ACC112 (cell line): ENCODE data around the gene GSTA3.
"Not testable (repeated sequence)": the region's sequence is repeated elsewhere in the genome, so short reads cannot be mapped to it uniquely, and the experiment has no call there.

Experiments
- H2AFZ ChIP-seq: fragments of 200-600 bp; sonication (generic); one replicate; pipeline ENCODE4 v1.6.0; 2017; ENCODE audit warnings: antibody characterized with exemption, low read length; ENCODE audit not compliant: unreplicated experiment
- H3K27ac ChIP-seq: fragments of 200-600 bp; sonication (generic); 2 replicates; pipeline ENCODE4 v1.5.1; 2014; ENCODE audit warnings: low read depth, mild to moderate bottlenecking, antibody characterized with exemption, low read length, moderate library complexity
- H3K27me3 ChIP-seq: fragments of 200-600 bp; sonication (generic); 2 replicates; pipeline ENCODE4 v1.6.1; 2014; ENCODE audit warnings: mild to moderate bottlenecking, antibody characterized with exemption, low read length, moderate library complexity, mixed read lengths; ENCODE audit not compliant: insufficient read depth
- H3K36me3 ChIP-seq: fragments of 200-600 bp; sonication (generic); 2 replicates; pipeline ENCODE4 v1.6.1; 2016; ENCODE audit warnings: mild to moderate bottlenecking, antibody characterized with exemption, low read length, moderate library complexity, mixed read lengths; ENCODE audit not compliant: insufficient read depth
- H3K4me1 ChIP-seq: fragments of 200-600 bp; sonication (generic); one replicate; pipeline ENCODE4 v1.6.1; 2016; ENCODE audit warnings: low read length, mixed read lengths; ENCODE audit not compliant: insufficient read depth, unreplicated experiment, control insufficient read depth
- H3K4me3 ChIP-seq: fragments of 200-600 bp; sonication (generic); 2 replicates; pipeline ENCODE4 v1.5.1; 2014; ENCODE audit warnings: mild to moderate bottlenecking, low read depth, low read length
- H3K79me2 ChIP-seq: fragments of 200-600 bp; sonication (generic); one replicate; pipeline ENCODE4 v1.6.0; 2016; ENCODE audit warnings: low read length; ENCODE audit not compliant: control insufficient read depth, unreplicated experiment, insufficient read depth

GSTA3 gene

DNA sequence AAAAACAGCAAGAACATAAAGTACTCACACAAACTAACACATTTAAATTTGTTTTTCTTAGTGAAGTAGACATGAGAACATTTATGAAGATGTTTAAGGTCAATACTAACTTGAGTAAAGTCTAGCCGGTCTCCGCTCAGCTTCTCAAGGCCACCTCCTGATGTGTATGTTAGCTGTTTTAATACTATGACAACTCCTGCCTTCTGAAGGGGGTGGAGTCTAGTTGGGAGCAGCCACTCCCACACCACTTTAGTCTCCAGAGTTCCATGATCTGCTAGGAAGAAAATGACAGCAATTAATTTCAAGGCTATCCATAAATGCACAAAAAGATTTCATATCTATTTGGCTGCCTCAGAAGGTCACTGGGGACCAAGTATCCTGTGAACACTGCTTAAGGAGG lies at the start of gene GSTA3:
TSS of gene GSTA3 (minus strand) at position 168 of the 400 bp plus-strand sequence. CDS start 3,864 bp downstream, outside the sequence.
- H3K4me1 ChIP-seq: no peaks in the 10 kb centered on the region
- no peak within 1 kb of the TSS for H3K27ac ChIP-seq
- no peaks in the 10 kb centered on the region for H3K79me2 ChIP-seq
- no peaks in the 10 kb centered on the region for H3K27me3 ChIP-seq
- H2AFZ ChIP-seq: no peak within 1 kb of the TSS
- H3K4me3 ChIP-seq: no peak within 1 kb of the TSS
- no peaks in the 10 kb centered on the region for H3K36me3 ChIP-seq

DNA sequence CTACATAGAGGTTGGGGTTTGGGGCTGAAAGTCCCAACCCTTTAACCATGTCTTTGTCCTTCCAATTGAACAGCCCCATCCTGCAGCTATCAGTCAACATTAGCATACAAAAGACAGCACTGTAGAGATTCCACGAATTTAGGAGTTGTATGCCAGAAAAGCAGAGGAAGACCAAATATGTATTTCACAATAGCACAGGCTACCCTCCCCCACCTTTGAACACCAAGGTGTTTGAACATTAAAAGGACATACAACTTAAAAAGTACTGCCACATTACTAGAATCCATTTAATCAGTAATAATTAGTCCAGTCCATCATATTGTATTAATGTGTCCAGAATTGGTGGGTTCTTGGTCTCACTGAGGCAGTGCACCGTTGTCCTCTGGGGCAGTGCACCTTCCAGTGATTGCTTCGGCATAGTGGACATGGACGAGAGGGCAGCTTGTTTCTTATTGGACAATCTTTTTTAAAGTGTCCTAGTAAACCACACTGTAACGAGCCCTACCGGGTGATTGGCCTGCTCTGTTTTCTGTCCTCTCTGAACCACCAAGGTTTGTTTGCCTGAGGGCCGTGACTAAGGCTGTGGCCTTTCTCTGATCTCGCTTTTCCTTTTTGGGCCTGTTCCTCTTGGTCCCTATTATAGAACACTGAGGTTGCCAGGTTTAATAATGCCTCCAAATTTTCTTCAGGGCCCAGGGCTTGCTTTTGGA lies 49.2 kb upstream of the GSTA3 start:
- Histone ChIP-seq H3K27ac (no peak overlapping the region), H3K27me3 (peaks cover 6% of the 10 kb centered on the region; the same call in 1 of the 2 replicates), H3K36me3 (no peaks in the 10 kb centered on the region), H3K4me1 (no peaks in the 10 kb centered on the region), H2AFZ (no peak overlapping the region), H3K4me3 (no peak overlapping the region), H3K79me2 (no peaks in the 10 kb centered on the region)

DNA sequence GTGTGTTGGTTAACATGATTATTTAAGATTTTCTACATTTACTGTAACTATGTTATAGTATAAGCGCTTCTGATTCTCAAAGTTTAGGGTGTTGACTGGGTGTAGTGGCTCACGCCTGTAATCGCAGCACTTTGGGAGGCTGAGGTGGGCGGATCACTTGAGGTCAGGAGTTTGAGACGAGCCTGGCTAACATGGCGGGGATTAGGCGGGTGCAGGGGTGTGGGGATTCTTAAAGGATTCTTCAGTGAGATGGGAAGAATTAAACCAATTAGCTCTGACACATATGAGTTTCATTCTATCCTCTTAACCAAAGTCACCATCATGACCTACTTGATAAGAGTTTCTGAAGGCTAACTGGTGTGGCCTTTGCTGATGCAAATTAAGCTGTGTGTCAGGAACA lies 46.4 kb upstream of the GSTA3 start:
- Histone ChIP-seq H2AFZ (no peak overlapping the region), H3K27ac (no peak overlapping the region), H3K79me2 (no peaks in the 10 kb centered on the region), H3K36me3 (no peaks in the 10 kb centered on the region), H3K27me3 (peaks cover 6% of the 10 kb centered on the region; the same call in 1 of the 2 replicates), H3K4me1 (no peaks in the 10 kb centered on the region), H3K4me3 (no peak overlapping the region)

DNA sequence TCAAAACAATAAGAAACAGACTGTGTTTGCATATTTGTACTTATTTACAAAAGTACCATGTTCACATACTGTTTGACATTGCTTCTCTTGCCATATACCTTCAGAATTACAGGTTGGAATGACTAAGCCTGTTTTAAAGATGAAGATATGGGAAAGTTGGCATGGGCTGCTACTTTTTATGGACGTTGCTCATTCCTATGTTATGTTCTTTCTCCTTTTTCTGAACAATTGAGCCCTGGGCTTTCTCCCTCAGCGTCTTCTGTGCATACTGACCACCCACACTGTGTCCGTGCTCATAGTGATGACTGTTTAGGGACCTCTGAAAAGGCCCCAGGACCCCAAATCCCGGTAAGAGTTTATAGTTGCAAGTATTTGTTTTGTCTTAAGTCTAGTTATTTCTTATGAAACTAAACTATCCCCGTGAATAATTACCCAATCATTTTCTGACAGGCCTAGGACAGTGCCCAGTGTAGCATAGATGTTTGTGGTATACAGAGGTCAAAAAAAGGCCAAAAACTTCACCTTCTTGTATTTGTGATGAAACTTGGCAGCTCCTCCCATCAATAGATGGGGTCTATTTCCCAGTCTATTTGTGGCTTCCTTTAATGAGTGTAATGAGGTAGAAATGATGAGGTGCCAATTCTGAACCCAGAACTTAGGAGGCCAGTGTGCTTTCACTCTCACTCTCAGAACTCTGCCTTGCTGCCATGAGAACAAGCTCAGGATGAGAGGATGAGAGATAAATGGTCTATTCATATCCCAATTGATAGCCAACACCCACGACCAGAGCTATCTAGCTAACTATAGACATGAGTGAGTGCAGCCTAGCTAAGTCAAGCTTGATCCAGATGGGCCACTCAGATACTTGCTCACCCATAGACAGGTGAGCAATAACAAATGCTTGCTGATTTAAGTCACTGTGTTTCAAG lies 44.7 kb upstream of the GSTA3 start:
- no peaks in the 10 kb centered on the region for H3K36me3 ChIP-seq
- no peak overlapping the region for H2AFZ ChIP-seq
- H3K27ac ChIP-seq: no peak overlapping the region
- peaks cover 6% of the 10 kb centered on the region; the same call in 1 of the 2 replicates for H3K27me3 ChIP-seq
- H3K79me2 ChIP-seq: no peaks in the 10 kb centered on the region
- no peak overlapping the region for H3K4me3 ChIP-seq
- H3K4me1 ChIP-seq: no peaks in the 10 kb centered on the region

DNA sequence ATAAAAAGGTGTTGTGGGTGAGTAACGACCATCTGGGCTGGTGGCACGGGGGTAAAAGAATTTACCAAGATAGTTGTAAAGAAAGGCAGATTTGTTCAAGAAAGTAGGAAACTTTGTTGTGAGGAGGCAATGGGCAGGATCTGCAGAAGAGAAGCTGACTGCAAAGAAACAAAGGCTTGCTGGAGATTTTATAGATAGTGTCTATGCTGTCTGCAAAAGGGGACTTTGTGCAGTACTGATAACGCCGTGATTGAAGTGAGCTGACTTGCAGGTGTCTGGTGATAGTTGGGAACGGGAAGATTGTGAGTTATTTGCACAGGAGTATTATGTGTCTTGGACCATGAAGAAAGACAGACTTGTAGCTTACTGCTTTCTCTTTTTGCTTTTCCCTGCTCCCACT lies 36.8 kb upstream of the GSTA3 start:
- H3K4me3 ChIP-seq: no peak overlapping the region
- H3K4me1 ChIP-seq: no peaks in the 10 kb centered on the region
- H2AFZ ChIP-seq: no peak overlapping the region
- no peaks in the 10 kb centered on the region for H3K27me3 ChIP-seq
- H3K79me2 ChIP-seq: no peaks in the 10 kb centered on the region
- H3K27ac ChIP-seq: no peak overlapping the region
- no peaks in the 10 kb centered on the region for H3K36me3 ChIP-seq

DNA sequence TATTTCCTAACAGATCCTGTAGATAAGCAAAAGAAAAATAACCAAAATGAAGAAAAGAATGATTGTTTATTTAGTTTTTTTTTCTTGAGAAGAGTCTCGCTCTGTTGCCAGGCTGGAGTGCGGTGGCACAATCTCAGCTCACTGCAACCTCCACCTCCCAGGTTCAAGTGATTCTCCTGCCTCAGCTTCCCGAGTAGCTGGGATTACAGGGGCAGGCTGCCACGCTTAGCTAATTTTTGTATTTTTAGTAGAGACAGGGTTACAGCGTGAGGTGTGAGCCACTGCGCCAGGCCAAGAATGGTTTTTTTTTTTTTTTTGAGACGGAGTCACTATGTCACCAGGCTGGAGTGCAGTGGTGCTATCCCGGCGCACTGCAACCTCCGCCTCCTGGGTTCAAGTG lies 33.3 kb upstream of the GSTA3 start:
- H3K27ac ChIP-seq, H3K4me1 ChIP-seq, H3K4me3 ChIP-seq, H2AFZ ChIP-seq, H3K36me3 ChIP-seq, H3K27me3 ChIP-seq, H3K79me2 ChIP-seq: not testable (repeated sequence)

DNA sequence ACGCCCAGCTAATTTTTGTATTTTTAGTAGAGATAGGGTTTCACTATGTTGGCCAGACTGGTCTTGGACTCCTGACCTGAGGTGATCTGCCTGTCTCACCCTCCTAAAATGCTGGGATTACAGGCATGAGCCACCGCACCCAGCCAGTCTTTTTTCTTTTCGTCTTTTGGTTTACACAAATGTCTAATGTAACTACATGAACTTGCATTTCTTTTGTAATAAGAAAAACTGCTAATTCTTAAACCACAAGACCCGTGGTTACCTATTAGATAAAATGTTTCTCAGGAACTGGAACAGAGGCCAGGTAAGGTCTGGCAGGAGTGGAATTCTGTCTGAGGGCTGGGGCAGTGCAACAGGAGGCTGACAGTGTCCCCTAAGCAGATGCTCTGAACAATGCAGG lies 32.7 kb upstream of the GSTA3 start:
- Histone ChIP-seq H3K27me3 (no peaks in the 10 kb centered on the region), H3K4me3 (no peak overlapping the region), H3K36me3 (no peaks in the 10 kb centered on the region), H3K4me1 (peaks cover 13% of the 10 kb centered on the region), H2AFZ (no peak overlapping the region), H3K79me2 (no peaks in the 10 kb centered on the region), H3K27ac (no peak overlapping the region)

DNA sequence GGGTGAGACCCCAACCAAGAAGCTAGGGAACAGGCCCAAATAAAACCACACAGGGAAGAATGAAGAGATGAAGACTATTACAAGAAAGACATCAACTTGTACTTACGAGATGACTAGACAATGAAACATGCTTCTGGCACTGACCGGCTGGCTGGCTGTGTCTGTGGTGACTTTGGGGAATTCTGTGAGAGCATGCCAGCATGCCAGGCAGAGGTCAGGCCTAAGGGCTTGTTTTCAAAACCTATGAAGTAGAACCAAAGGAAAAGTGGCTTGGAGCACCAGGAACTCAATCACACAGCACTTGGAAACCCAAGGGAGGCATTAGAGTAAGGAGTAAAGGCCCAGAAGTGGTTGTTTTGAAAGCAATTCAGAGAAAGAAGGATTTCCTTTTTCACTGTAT lies 28.4 kb upstream of the GSTA3 start:
- Histone ChIP-seq H3K79me2 (no peaks in the 10 kb centered on the region), H3K27me3 (no peaks in the 10 kb centered on the region), H3K27ac (no peak overlapping the region), H2AFZ (no peak overlapping the region), H3K36me3 (no peaks in the 10 kb centered on the region), H3K4me1 (peaks cover 16% of the 10 kb centered on the region), H3K4me3 (no peak overlapping the region)

DNA sequence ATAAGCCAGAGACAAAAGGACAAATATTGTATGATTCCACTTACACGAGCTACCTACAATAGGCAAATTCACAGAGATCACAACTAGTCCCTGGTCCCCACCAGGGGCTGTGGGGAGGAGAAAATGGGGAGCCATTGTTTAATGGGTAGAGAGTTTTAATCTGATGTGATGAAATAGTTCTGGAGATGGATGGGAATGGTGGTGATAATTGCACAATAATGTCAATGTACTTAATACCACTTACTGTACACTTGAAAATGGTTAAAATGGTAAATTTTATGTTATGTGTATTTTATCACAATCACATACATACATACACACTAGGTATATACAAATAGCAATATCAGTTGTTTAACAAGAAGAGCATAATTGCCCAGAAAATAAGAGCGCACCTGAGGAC lies 24.3 kb upstream of the GSTA3 start:
- H3K27me3 ChIP-seq: no peaks in the 10 kb centered on the region
- H3K36me3 ChIP-seq: no peaks in the 10 kb centered on the region
- H3K4me1 ChIP-seq: peaks cover 29% of the 10 kb centered on the region
- H3K79me2 ChIP-seq: no peaks in the 10 kb centered on the region
- no peak overlapping the region for H3K27ac ChIP-seq
- no peak overlapping the region for H3K4me3 ChIP-seq
- H2AFZ ChIP-seq: no peak overlapping the region

DNA sequence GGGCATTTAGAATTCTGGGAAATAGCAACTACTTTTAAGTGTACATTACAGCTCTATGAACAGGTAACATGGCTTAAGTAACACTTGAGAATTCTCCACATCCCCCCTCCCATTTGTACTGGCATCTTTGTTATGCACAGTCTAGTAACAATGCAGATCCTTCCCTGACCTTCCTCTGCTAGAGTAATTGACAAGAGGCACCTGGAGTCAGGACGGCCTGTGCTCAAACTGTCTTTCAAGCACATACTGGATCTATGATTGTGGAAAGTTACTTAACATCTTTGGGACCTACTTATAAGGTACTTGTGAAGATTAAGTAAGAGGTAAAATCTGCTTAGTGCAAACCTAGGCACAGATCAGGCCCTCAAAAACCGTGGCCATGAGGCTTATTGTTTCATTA lies 21.9 kb upstream of the GSTA3 start:
- peaks cover 15% of the 10 kb centered on the region for H3K4me1 ChIP-seq
- H3K79me2 ChIP-seq: no peaks in the 10 kb centered on the region
- H3K36me3 ChIP-seq: no peaks in the 10 kb centered on the region
- H3K4me3 ChIP-seq: no peak overlapping the region
- no peak overlapping the region for H3K27ac ChIP-seq
- no peaks in the 10 kb centered on the region for H3K27me3 ChIP-seq
- H2AFZ ChIP-seq: no peak overlapping the region
